Measurements from ENCODE around the gene RTN4R. TPM values are rescaled to one million over a fixed set of nuclear protein-coding genes. Genes with fewer than 3 reads are reported as not detected.
"Not testable (repeated sequence)": the region's sequence is repeated elsewhere in the genome, so short reads cannot be mapped to it uniquely, and the experiment has no call there.

Gene RTN4R
- total RNA-seq, 1 experiment from 2014 or later = 5.1 TPM

- DNase-seq (ENCODE audit: low read depth) = not testable (repeated sequence)
These were observed 18.8 kb upstream of the RTN4R start for GRCh38 chr22:20286784-20287423.

GRCh38 chr22:20286312-20286660, 18.2 kb upstream of the RTN4R start:
- not testable (repeated sequence) for DNase-seq (ENCODE audit: low read depth)

GRCh38 chr22:20285473-20286311, 17.6 kb upstream of the RTN4R start:
- DNase-seq (ENCODE audit: low read depth) = peak; percentile 71

GRCh38 chr22:20284471-20285086, 16.5 kb upstream of the RTN4R start:
- no peak for DNase-seq (ENCODE audit: low read depth)

GRCh38 chr22:20283674-20284066, 15.6 kb upstream of the RTN4R start:
- no peak for DNase-seq (ENCODE audit: low read depth)

GRCh38 chr22:20282901-20283673, 15.0 kb upstream of the RTN4R start:
- no peak for DNase-seq (ENCODE audit: low read depth)

GRCh38 chr22:20281891-20282290, 13.8 kb upstream of the RTN4R start:
- no peak for DNase-seq (ENCODE audit: low read depth)

GRCh38 chr22:20281473-20281872, 13.4 kb upstream of the RTN4R start:
- not testable (repeated sequence) for DNase-seq (ENCODE audit: low read depth)

- no peak for DNase-seq (ENCODE audit: low read depth)
These were observed 12.7 kb upstream of the RTN4R start for GRCh38 chr22:20280866-20281265.

- DNase-seq (ENCODE audit: low read depth) = not testable (repeated sequence)
These were observed 12.0 kb upstream of the RTN4R start for GRCh38 chr22:20280163-20280562.

- DNase-seq (ENCODE audit: low read depth) = peak; percentile 67
These were observed 11.6 kb upstream of the RTN4R start for GRCh38 chr22:20279662-20280134.

GRCh38 chr22:20278726-20279490, 10.8 kb upstream of the RTN4R start:
- DNase-seq (ENCODE audit: low read depth) = not testable (repeated sequence)

- DNase-seq (ENCODE audit: low read depth) = not testable (repeated sequence)
These were observed 10.0 kb upstream of the RTN4R start for GRCh38 chr22:20277936-20278635.

GRCh38 chr22:20276468-20276867, 8.3 kb upstream of the RTN4R start:
- no peak for DNase-seq (ENCODE audit: low read depth)

- DNase-seq (ENCODE audit: low read depth) = no peak
These were observed 7.7 kb upstream of the RTN4R start for GRCh38 chr22:20275836-20276235.

GRCh38 chr22:20275325-20275724, 7.2 kb upstream of the RTN4R start:
- DNase-seq (ENCODE audit: low read depth) = not testable (repeated sequence)

- not testable (repeated sequence) for DNase-seq (ENCODE audit: low read depth)
These were observed 6.3 kb upstream of the RTN4R start for GRCh38 chr22:20274374-20274773.

- DNase-seq (ENCODE audit: low read depth) = no peak
These were observed 5.7 kb upstream of the RTN4R start for GRCh38 chr22:20273758-20274181.

- DNase-seq (ENCODE audit: low read depth) = no peak
These were observed 4.6 kb upstream of the RTN4R start for GRCh38 chr22:20272700-20273099.

GRCh38 chr22:20272174-20272573, 4.1 kb upstream of the RTN4R start:
- DNase-seq (ENCODE audit: low read depth) = no peak
